Activated naive CD4-positive, alpha-beta T cell treated with anti-CD3 and anti-CD28 coated beads, Interleukin-2, amount 50 U/mL, for 72 hours (primary cell): ENCODE results near the gene SNAPC3. TPM values are rescaled to one million over a fixed set of nuclear protein-coding genes. Genes with fewer than 3 reads are reported as not detected.

Experiments
- ATAC-seq, 2 donors: fragments of 150-1000 bp; cut with Tn5 transposase; 2 replicates each; pipeline ENCODE4 v1.10.0; 2021; ENCODE audit warnings: mild to moderate bottlenecking in 2 of 2, moderate library complexity in 2 of 2
- DNase-seq, 2 donors: peaks; one replicate each; pipeline ENCODE4 v3.0.0; 2021 to 2022; ENCODE audit warnings: low spot score in 2 of 2
- H3K27ac Mint-ChIP-seq, 2 donors: one replicate each; pipeline ENCODE4 v1.8.0; 2022; ENCODE audit warnings: mild to moderate bottlenecking in 2 of 2, mixed read lengths in 2 of 2
- H3K36me3 Mint-ChIP-seq, 2 donors: one replicate each; pipeline ENCODE4 v1.8.0; 2022; ENCODE audit warnings: mixed read lengths in 2 of 2
- H3K9me3 Mint-ChIP-seq, 2 donors: one replicate each; pipeline ENCODE4 v1.8.0; 2022; ENCODE audit warnings: mixed read lengths in 2 of 2
- total RNA-seq, 2 donors: library from RNA; stranded (reverse); gene quantifications; one replicate each; pipeline ENCODE4 v1.2.3, GENCODE V29; 2022

The SNAPC3 gene
- total RNA-seq, 2 donors from 2014 or later = 23.8 to 35.9 TPM

DNA sequence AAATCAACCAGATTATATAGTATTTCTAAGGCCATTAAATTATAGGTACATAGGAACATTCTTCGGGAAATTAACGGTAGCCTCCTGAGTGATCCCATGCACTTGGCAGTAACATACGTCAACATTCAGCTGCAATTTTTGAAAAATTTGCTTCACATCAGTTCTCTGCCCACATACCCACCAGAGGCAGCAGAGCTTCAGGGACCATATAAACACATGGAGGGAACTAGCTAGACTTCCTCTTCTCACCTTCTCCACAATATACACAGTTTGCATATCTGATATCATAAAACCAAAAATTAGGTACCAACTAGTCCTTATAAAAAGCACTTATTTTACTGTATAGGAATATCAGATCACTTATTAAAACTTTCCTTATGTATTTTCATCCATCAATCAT, 83.2 kb downstream of the SNAPC3 start:
- H3K9me3 Mint-ChIP-seq = no peaks in the 10 kb centered on the region
- no peak for DNase-seq
- no peak for ATAC-seq
- H3K27ac Mint-ChIP-seq = no peak overlapping the region
- peaks cover 38 to 50% of the 10 kb centered on the region in 2 donors for H3K36me3 Mint-ChIP-seq

DNA sequence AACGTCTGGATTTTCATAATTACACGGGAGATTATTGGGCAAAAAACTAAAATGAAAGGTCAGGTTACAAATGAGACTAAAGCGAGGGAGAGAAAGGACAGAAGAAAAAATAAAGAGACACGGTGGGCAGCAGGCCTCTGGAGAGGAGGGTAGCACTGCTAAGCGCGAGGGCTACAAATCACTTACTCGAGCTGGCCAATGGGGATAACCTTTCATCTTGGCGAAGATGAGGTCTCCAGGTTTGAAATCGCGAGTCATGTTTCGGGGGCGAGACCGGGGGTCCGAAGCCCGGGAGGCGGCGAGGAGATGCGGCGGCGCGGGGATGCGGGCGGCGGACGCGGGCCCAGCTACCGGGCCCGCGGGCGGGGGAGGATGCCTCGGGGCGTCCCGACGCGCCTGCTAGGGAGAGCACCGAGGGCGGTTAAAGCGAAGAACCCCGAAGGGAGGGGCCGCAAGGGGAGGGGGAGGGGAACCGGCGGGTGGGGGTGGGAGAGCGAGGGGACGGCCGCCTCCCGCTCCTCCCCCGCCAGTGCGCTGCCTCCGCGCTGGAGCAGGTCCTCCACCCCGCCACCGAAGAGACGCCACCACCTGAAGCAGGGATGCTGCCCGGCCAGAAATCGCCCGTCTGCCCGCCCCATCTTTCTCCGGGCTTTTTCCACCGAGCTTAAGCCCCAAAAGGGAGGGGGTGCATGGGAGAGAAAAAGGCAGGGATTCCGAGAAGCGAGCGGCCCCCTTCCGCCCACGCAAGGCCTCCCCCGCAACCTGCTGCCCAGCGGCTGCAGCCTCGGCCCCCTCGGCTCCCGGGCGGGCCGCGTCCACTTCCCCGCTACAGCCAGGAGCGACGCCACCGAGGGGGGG, 87.5 kb downstream of the SNAPC3 start:
- H3K27ac Mint-ChIP-seq = peak overlapping the region; percentile 97 to 98
- ATAC-seq = peak; percentile 48 to 58
- H3K36me3 Mint-ChIP-seq = peaks cover 33 to 37% of the 10 kb centered on the region in 2 donors
- DNase-seq = peak; percentile 45 to 72
- no peaks in the 10 kb centered on the region for H3K9me3 Mint-ChIP-seq

DNA sequence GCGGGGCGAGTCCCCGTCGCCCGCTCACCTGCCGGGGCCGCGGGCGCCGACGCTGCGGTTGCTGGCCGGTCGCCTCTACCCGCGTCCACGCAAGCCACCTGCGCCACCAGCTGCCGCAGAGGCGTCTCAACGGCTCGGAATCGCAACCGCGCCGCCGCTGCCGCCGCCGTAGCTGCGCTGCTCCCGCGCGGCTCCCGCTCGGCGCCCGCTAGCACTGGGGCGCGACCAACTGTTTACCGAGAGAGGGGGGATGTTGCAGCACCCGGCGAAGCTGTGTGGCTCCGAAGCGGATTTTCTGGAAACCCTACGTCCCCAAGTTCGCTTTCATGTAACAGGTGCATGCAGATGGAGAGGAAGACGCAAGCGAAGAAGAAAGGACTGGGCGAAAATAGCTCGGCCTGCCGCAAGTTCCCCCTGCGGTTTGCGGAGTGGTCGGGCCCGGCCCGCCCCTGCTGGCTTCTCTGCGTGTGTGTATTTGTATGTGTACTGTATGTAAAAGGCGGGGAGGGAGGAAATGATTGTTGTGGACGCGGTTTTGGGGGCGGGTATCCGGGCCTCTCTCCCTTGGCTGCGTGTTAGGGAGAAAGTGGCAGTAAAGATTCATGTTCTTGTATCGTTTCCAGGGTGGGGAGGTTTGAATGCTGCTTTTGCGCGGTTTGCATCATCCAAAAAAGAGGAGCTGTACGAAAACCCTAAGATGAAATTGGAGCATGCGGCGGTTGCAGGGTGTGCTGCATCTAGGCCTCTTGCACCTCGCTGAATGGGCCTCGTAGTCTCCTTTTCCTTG, 88.3 kb downstream of the SNAPC3 start, which contains the start of gene PSIP1:
PSIP1 (minus strand) TSS at position 182 of the 787 bp plus-strand sequence. CDS start 782 bp downstream, outside the sequence.
- ATAC-seq (peak; percentile 84 to 89), DNase-seq (peak; percentile 87 to 91)
- no peaks in the 10 kb centered on the region for H3K9me3 Mint-ChIP-seq
- peak within 1 kb of the TSS; percentile 97 to 100 for H3K27ac Mint-ChIP-seq
- peaks cover 30 to 33% of the 10 kb centered on the region in 2 donors for H3K36me3 Mint-ChIP-seq

Other genes starting within 250 kb of the SNAPC3 start
- 10 to 100 TPM; 32.4 to 34.2 TPM for gene TTC39B, start 115.7 kb upstream of the SNAPC3 start, total RNA-seq
- gene PSIP1, start 88.1 kb downstream of the SNAPC3 start, total RNA-seq = 100 to 1,000 TPM; 124 to 159 TPM
- gene CCDC171, start 130.2 kb downstream of the SNAPC3 start, total RNA-seq = 1 to 10 TPM; 4.1 to 5.8 TPM